NOMO-1 treated with DMSO at 0.1 percent for 48 hours (cell line): ENCODE data around the gene COMT.

Experiments
- DNase-seq: peaks from one replicate; lab custom pipeline; 2025; ENCODE audit not compliant: unreplicated experiment; lab: John Stamatoyannopoulos, UW

Gene COMT

GRCh38 chr22:19955241-19956128 is 13.9 kb downstream of the COMT start:
- no peak for DNase-seq

GRCh38 chr22:19957445-19957844 is 15.9 kb downstream of the COMT start:
- DNase-seq = no peak

GRCh38 chr22:19958083-19959042 is 16.8 kb downstream of the COMT start:
- no peak for DNase-seq

GRCh38 chr22:19959043-19959586 is 17.5 kb downstream of the COMT start:
- no peak for DNase-seq

GRCh38 chr22:19959587-19960490 is 18.3 kb downstream of the COMT start:
- no peak for DNase-seq

GRCh38 chr22:19960491-19961200 is 19.1 kb downstream of the COMT start:
- no peak for DNase-seq

- DNase-seq = no peak
Observed at GRCh38 chr22:19961201-19961580, 19.6 kb downstream of the COMT start.

GRCh38 chr22:19961868-19962245 is 20.3 kb downstream of the COMT start:
- DNase-seq = no peak

GRCh38 chr22:19962246-19962908 is 20.8 kb downstream of the COMT start:
- DNase-seq = peak; percentile 37

- peak; percentile 22 for DNase-seq
Observed at GRCh38 chr22:19962909-19963806, 21.6 kb downstream of the COMT start.

- no peak for DNase-seq
Observed at GRCh38 chr22:19963863-19964642, 22.5 kb downstream of the COMT start.

- no peak for DNase-seq
Observed at GRCh38 chr22:19964701-19965386, 23.3 kb downstream of the COMT start.

GRCh38 chr22:19965771-19966709 is 24.5 kb downstream of the COMT start:
- DNase-seq = peak; percentile 82

- DNase-seq = no peak
Observed at GRCh38 chr22:19966908-19967750, 25.6 kb downstream of the COMT start.

- no peak for DNase-seq
Observed at GRCh38 chr22:19967850-19968449, 26.4 kb downstream of the COMT start.
